Keratinocyte (primary cell): ENCODE data around the gene DNAJB8. TPM values are rescaled to one million over a fixed set of nuclear protein-coding genes. Genes with fewer than 3 reads are reported as not detected.
A peak's percentile ranks its signal among the peaks of the same experiment; 100 is the strongest.

Source experiments
- DNase-seq: peaks from one replicate; pipeline ENCODE4 v3.0.0-alpha.2; 2011; ENCODE audit warnings: low read depth, missing footprints, low spot score
- FAIRE-seq: peaks from 2 replicates; lab custom pipeline; 2011; peaks lifted over from hg19 to GRCh38; lab: Jason Lieb, UNC
- H2AFZ ChIP-seq: 2 replicates; pipeline ENCODE4 v1.6.0; 2012; ENCODE audit warnings: low read length, control low read depth, inconsistent platforms; ENCODE audit not compliant: control insufficient read depth
- H3K27ac ChIP-seq: 2 replicates; pipeline ENCODE4 v1.5.1; 2011; ENCODE audit warnings: low read length; ENCODE audit not compliant: control insufficient read depth, insufficient read depth
- H3K27me3 ChIP-seq: 3 replicates; pipeline ENCODE4 v1.6.0; 2011; ENCODE audit warnings: low read length; ENCODE audit not compliant: control insufficient read depth, insufficient read depth; ENCODE audit errors: extremely low read depth
- H3K36me3 ChIP-seq, 2 experiments: 2 replicates in 1 of 2; 3 replicates in 1 of 2; pipeline ENCODE4 v1.5.1; 2011; ENCODE audit warnings: low read length in 2 of 2, mild to moderate bottlenecking in 1 of 2; ENCODE audit not compliant: control insufficient read depth in 2 of 2, insufficient read depth in 2 of 2; ENCODE audit errors: extremely low read depth in 1 of 2
- H3K4me1 ChIP-seq: 3 replicates; pipeline ENCODE4 v1.5.1; 2011; ENCODE audit warnings: low read length; ENCODE audit not compliant: control insufficient read depth, insufficient read depth; ENCODE audit errors: extremely low read depth
- H3K4me2 ChIP-seq: 3 replicates; pipeline ENCODE4 v1.6.0; 2011; ENCODE audit warnings: low read depth, low read length; ENCODE audit not compliant: control insufficient read depth, insufficient read depth; ENCODE audit errors: extremely low read depth
- H3K4me3 ChIP-seq, 3 experiments: fragments of 200-600 bp in 1 of 3; sonication (generic) in 1 of 3; 2 replicates in 2 of 3; 3 replicates in 1 of 3; pipeline ENCODE4 v1.5.1; 2011 to 2016; ENCODE audit warnings: low read length in 3 of 3, mild to moderate bottlenecking in 3 of 3, control low read depth in 2 of 3, inconsistent platforms in 1 of 3, low read depth in 1 of 3, mixed read lengths in 1 of 3, mixed run types in 1 of 3, moderate library complexity in 1 of 3; ENCODE audit not compliant: control insufficient read depth in 2 of 3, insufficient read depth in 2 of 3; ENCODE audit errors: extremely low read depth in 1 of 3
- H3K79me2 ChIP-seq: 2 replicates; pipeline ENCODE4 v1.6.0; 2012; ENCODE audit warnings: low read length; ENCODE audit not compliant: control insufficient read depth, insufficient read depth
- H3K9ac ChIP-seq: 3 replicates; pipeline ENCODE4 v1.6.0; 2011; ENCODE audit warnings: low read length; ENCODE audit not compliant: control insufficient read depth, insufficient read depth; ENCODE audit errors: extremely low read depth
- H3K9me1 ChIP-seq: 3 replicates; pipeline ENCODE4 v1.6.0; 2011; ENCODE audit warnings: low read length; ENCODE audit not compliant: control insufficient read depth, insufficient read depth; ENCODE audit errors: extremely low read depth
- H3K9me3 ChIP-seq: 2 replicates; pipeline ENCODE4 v1.5.1; 2012; ENCODE audit warnings: low read depth, low read length; ENCODE audit not compliant: control insufficient read depth
- H4K20me1 ChIP-seq: 3 replicates; pipeline ENCODE4 v1.6.0; 2011; ENCODE audit warnings: low read length; ENCODE audit not compliant: control insufficient read depth, insufficient read depth; ENCODE audit errors: extremely low read depth
- CTCF ChIP-seq, 3 experiments: IDR thresholded peaks in 1 of 3; conservative IDR thresholded peaks in 1 of 3; optimal IDR thresholded peaks in 1 of 3; 2 replicates in 2 of 3; 3 replicates in 1 of 3; pipeline versions ENCODE3 to v1.5.1; 2011; ENCODE audit warnings: low read length in 3 of 3, mild to moderate bottlenecking in 3 of 3, moderate library complexity in 2 of 3, control low read depth in 1 of 3, inconsistent platforms in 1 of 3; ENCODE audit not compliant: insufficient read depth in 2 of 3; ENCODE audit errors: extremely low read depth in 1 of 3
- EZH2 ChIP-seq: IDR thresholded peaks from one replicate; pipeline ENCODE4 v1.6.1; 2012; ENCODE audit warnings: inconsistent platforms, mild to moderate bottlenecking, low read length, moderate library complexity
- dilution Hi-C: fragments of 300-500 bp; cut with MboI; formaldehyde crosslinking; loops from one replicate; pipeline ENCODE4 v1.7.0; 2020; ENCODE audit warnings: low sequenced_read_pairs; ENCODE audit not compliant: extremely low pct_ligation_motif_present
- polyA plus RNA-seq, 5 experiments: library from polyadenylated mRNA; depleted of rRNA in 3 of 5; stranded (reverse) in 3 of 5; stranded (forward) in 1 of 5; unstranded in 1 of 5; fragments of >200 nt; gene quantifications; 1 replicate in 1 of 5; 2 replicates in 3 of 5; 3 replicates in 1 of 5; pipeline versions ENCODE4 v1.2.1 to v1.2.3, GENCODE V29; 2011 to 2012; ENCODE audit warnings: missing spikeins in 2 of 5, low read depth in 1 of 5, low replicate concordance in 1 of 5

The DNAJB8 gene
- polyA plus RNA-seq, 1 donor (not counting 4 experiments of a cell fraction or from before 2014, with no cell fraction given) = not detected

DNA sequence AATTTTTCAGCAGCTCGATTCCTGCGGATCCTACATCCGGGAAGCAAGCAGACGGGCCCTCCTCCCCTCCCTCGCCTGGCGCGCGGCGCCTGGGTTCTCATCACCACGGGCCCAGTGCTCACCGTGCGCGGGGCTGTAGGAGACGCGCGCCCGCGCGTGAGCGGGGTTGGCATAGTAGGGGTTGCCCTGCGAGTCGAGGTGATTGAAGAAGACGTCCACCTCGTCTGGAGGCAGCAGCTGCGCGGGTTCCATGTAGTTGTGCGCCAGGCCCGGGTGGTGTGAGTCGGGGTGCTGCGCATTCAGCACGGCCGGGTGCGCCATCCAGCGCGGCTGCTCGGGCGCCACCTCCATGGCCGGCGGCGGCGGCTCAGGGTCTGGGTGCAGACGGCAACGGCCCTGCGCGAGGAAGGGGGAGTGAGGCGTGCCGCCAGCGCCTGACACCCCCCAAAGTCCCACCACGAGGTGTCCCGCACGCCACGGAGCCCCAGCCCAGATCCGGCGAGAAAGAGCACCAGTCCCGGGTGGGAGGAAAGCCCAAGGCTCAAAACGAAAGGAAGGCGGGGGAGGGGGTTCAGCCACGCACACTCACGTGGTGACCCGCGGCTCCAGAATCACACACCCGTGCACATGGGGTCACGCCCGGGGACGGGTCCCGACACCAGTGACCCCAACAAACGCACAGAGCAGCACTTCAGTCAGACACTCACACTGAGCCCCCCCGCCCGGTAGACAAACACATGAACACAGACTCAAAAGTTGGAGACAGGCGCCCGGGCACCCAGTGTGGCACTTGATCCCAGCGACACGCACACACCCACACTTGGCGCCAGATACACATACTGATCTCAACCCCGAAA lies 20.2 kb upstream of the DNAJB8 start:
- H3K27me3 ChIP-seq = peaks cover 100% of the 10 kb centered on the region
- H3K9me1 ChIP-seq = no peaks in the 10 kb centered on the region
- FAIRE-seq (no peak), DNase-seq (no peak)
- peak overlapping the region; percentile 12 to 57 (median 44) for H3K4me3 ChIP-seq
- peak overlapping the region; percentile 30 for H2AFZ ChIP-seq
- H3K27ac ChIP-seq = no peak overlapping the region
- TF ChIP-seq CTCF (optimal IDR thresholded peaks at IDR 0.05 in 1 of 3, IDR thresholded peaks at IDR 0.05 in 1 of 3, conservative IDR thresholded peaks at IDR 0.05 in 1 of 3; ENCODE audit: extremely low read depth in 1 of 3, insufficient read depth in 2 of 3, low read length in 3 of 3) (no peak), EZH2 (peak; percentile 94)
- H3K9ac ChIP-seq = no peak overlapping the region
- H3K9me3 ChIP-seq = no peaks in the 10 kb centered on the region
- peaks cover 19% of the 10 kb centered on the region for H3K4me1 ChIP-seq
- H4K20me1 ChIP-seq = peaks cover 14% of the 10 kb centered on the region
- H3K79me2 ChIP-seq = no peaks in the 10 kb centered on the region
- dilution Hi-C loops = no loop called here
- peak overlapping the region; percentile 79 for H3K4me2 ChIP-seq
- H3K36me3 ChIP-seq = no peaks in the 10 kb centered on the region

GRCh38 chr3:128486205-128486628 lies 19.5 kb upstream of the DNAJB8 start:
- Histone ChIP-seq H3K4me3 (no peak overlapping the region), H3K4me1 (peaks cover 19% of the 10 kb centered on the region), H3K9ac (no peak overlapping the region)

More at GRCh38 chr3:128486205-128486628, 19.5 kb upstream of the DNAJB8 start:
- no peak for TF ChIP-seq EZH2
- TF ChIP-seq CTCF (optimal IDR thresholded peaks at IDR 0.05 in 1 of 3, IDR thresholded peaks at IDR 0.05 in 1 of 3, conservative IDR thresholded peaks at IDR 0.05 in 1 of 3; ENCODE audit: extremely low read depth in 1 of 3, insufficient read depth in 2 of 3, low read length in 3 of 3) = no peak
- no peak overlapping the region for H3K27ac ChIP-seq
- peaks cover 11% of the 10 kb centered on the region for H4K20me1 ChIP-seq
- no peak overlapping the region for H3K4me2 ChIP-seq
- no peaks in the 10 kb centered on the region for H3K36me3 ChIP-seq
- no peaks in the 10 kb centered on the region for H3K79me2 ChIP-seq
- H3K27me3 ChIP-seq = peaks cover 100% of the 10 kb centered on the region
- no peaks in the 10 kb centered on the region for H3K9me3 ChIP-seq
- H3K9me1 ChIP-seq = no peaks in the 10 kb centered on the region
- FAIRE-seq (no peak), DNase-seq (no peak)
- no peak overlapping the region for H2AFZ ChIP-seq
- dilution Hi-C loops = no loop called here
